ENCODE measurements around the gene NTHL1.

The NTHL1 gene

DNA sequence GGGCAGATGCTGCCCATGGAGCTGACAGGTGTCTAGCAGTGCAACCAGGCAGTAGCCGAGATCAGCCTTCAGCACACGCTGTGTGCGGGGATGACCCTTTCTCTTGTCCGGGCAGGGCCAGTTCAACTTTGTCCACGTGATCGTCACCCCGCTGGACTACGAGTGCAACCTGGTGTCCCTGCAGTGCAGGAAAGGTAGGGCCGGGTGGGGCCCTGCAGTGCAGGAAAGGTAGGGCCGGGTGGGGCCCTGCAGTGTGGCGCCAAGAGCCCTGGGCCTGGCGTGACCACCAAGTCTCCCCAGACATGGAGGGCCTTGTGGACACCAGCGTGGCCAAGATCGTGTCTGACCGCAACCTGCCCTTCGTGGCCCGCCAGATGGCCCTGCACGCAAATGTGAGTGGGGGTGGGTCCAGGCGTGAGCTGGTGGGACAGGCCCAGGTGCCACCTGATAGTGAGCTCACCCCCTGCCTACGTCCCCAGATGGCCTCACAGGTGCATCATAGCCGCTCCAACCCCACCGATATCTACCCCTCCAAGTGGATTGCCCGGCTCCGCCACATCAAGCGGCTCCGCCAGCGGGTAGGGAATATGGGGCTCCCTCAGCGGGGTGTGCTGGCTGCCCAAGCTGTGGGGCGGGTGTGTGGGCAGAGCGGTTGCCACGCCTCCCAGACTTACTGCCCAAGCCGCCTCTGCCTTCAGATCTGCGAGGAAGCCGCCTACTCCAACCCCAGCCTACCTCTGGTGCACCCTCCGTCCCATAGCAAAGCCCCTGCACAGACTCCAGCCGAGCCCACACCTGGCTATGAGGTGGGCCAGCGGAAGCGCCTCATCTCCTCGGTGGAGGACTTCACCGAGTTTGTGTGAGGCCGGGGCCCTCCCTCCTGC, 40.4 kb upstream of the NTHL1 start:
- TF ChIP-seq, protein P1, sequence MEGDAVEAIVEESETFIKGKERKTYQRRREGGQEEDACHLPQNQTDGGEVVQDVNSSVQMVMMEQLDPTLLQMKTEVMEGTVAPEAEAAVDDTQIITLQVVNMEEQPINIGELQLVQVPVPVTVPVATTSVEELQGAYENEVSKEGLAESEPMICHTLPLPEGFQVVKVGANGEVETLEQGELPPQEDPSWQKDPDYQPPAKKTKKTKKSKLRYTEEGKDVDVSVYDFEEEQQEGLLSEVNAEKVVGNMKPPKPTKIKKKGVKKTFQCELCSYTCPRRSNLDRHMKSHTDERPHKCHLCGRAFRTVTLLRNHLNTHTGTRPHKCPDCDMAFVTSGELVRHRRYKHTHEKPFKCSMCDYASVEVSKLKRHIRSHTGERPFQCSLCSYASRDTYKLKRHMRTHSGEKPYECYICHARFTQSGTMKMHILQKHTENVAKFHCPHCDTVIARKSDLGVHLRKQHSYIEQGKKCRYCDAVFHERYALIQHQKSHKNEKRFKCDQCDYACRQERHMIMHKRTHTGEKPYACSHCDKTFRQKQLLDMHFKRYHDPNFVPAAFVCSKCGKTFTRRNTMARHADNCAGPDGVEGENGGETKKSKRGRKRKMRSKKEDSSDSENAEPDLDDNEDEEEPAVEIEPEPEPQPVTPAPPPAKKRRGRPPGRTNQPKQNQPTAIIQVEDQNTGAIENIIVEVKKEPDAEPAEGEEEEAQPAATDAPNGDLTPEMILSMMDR (IDR thresholded peaks at IDR 0.05; ENCODE audit: insufficient read depth, low read depth, low read length, missing control alignments) = no peak

DNA sequence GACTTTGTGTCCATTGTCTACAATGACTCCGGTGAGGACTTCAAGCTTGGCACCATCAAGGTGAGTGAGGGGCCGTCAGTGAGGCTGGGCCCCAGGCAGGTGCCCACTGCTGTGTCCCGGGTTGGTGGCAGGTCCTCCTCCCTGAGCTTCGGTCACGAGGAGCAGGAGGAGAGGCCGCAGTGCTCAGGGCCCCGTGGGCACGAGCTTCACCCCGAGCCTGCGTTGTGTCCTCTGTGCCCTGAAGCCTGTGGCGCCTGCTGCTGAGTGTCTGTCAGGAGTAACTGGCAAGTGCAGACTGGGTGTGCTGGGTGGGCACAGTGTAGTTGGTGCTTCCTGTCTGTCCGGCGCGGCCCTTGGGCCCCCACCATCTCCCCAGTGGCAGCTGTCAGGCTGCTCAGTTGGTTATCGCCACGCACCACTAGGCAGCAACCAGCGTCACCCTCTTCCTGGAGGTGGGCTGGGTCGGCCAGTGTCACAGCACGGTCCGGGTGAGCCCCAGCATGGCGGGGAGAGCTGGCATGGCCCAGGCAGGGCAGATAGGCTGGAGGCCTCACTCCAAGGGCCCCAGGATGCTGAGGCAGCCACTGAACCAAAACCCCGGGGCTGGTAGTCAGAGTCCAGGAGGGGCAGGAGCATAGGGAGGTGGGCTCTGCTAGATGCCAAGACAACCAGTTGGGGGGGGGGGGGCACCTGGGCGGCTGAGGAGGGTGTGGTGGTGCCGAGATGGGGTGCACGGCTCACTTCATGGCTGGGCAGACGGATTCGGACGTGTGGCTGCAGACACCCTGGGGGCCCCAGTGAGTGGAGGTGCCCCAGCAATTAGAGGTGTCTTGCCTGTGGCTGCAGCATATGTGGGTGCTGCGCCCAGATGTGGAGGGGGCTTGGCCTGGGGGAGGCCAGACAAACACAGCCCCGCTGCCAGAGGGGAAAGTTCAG, 39.4 kb upstream of the NTHL1 start:
- H3K4me3 ChIP-seq (ENCODE audit: low read length) = no peak overlapping the region
- TF ChIP-seq, protein P1 (IDR thresholded peaks at IDR 0.05; ENCODE audit: insufficient read depth, low read depth, low read length, missing control alignments) = no peak
- DNase-seq (ENCODE audit: low read depth) = no peak

More for the DNA sequence above, 40.4 kb upstream of the NTHL1 start:
- no peak overlapping the region for H3K4me3 ChIP-seq (ENCODE audit: low read length)
- DNase-seq (ENCODE audit: low read depth) = no peak

DNA sequence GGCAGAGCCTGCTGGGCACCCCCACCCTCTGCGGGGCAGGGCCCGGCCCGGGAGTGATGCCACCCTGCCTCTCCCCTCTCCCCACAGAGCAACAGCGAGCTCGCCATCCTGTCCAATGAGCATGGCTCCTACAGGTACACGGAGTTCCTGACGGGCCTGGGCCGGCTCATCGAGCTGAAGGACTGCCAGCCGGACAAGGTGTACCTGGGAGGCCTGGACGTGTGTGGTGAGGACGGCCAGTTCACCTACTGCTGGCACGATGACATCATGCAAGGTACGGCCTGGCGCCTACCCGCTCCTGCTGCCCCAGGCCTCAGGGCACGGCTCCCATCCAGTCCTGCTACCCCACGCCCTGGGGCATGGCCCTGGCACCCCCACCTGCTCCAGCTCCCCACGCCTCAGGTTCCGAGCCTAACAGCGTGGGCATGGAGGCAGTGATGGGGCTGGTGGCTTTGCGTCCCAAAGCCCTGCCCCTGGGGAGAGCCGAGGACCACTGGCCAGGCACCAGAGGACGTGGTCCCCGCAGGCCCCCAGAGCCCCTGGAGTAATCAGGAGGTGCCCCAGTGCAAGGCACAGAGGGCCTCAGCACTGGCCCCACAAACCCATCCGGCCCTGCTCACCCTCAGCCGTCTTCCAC, 38.6 kb upstream of the NTHL1 start:
- no peak for DNase-seq (ENCODE audit: low read depth)
- TF ChIP-seq, protein P1 (IDR thresholded peaks at IDR 0.05; ENCODE audit: insufficient read depth, low read depth, low read length, missing control alignments) = no peak
- H3K4me3 ChIP-seq (ENCODE audit: low read length) = no peak overlapping the region

DNA sequence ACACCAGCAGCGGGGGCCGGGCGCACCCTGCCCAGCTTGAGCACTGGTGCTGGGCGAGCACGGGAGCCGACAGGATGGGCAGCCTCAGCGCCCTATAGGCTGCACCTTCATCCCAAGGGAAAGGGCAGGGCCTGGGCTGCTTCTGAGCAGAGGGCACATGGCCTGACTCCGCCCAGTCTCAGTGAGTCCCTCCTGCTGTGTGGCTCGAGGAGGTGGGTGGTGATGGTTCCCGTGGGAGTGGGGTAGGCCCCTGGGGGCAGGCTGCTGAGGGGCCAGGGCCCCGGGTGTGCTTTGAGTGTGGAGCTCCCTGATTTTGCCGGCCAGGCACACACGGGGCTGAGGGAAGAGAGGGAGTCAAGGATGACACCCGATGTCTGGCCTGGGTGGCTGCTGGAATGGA, 38.0 kb upstream of the NTHL1 start:
- DNase-seq (ENCODE audit: low read depth) = no peak
- no peak overlapping the region for H3K4me3 ChIP-seq (ENCODE audit: low read length)
- TF ChIP-seq, protein P1 (IDR thresholded peaks at IDR 0.05; ENCODE audit: insufficient read depth, low read depth, low read length, missing control alignments) = no peak

DNA sequence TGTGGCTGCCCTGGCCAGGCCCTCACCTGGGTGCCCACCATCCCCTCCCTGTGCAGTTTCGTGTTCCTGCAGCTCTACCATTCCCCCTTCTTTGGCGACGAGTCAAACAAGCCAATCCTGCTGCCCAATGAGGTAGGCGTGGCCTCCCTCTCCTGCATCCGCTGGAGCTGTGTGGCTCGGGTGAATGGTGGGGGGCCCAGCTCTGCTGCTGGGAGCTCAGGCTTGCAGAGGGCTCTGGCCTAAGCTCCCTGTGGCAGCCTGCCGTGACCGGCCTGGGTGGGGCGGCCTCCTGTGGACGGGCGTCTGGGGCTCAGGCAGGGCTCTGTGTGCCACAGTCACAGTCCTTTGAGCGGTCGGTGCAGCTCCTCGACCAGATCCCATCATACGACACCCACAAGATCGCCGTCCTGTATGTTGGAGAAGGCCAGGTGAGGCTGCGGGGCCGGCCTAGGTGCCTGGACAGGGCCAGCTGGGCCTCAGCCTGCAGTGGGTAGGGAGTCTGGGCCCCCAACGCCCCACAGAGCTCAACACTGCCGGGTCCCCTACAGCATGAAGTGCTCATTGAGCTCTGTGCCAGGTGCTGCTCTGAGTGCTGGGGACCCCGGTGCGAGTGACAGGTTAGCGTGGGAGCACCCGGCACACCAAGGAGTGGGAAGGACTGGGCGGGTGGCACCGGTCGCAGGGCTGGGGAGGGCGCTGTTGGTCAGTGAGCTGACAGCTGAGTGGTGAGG, 37.4 kb upstream of the NTHL1 start:
- DNase-seq (ENCODE audit: low read depth) = no peak
- H3K4me3 ChIP-seq (ENCODE audit: low read length) = no peak overlapping the region
- TF ChIP-seq, protein P1 (IDR thresholded peaks at IDR 0.05; ENCODE audit: insufficient read depth, low read depth, low read length, missing control alignments) = no peak

Data from epithelial cell of esophagus (primary cell).